Stimulated activated CD8-positive, alpha-beta memory T cell treated with anti-CD3 and anti-CD28 coated beads, Interleukin-2, amount 100 ng/mL, for 48 hours (primary cell): ENCODE data around the gene NAP1L1.
"Not testable (repeated sequence)": the region's sequence is repeated elsewhere in the genome, so short reads cannot be mapped to it uniquely, and the experiment has no call there.

ENCODE experiments used
- DNase-seq, 2 donors: peaks; one replicate each; pipeline ENCODE4 v3.0.0-alpha.2; 2020; ENCODE audit warnings: low read depth in 2 of 2

Gene NAP1L1

GRCh38 chr12:75990189-75990912, 94.1 kb downstream of the NAP1L1 start:
- no peak for DNase-seq

- DNase-seq = not testable (repeated sequence)
Observed at GRCh38 chr12:75987709-75988108, 96.8 kb downstream of the NAP1L1 start.
